Measurements from ENCODE around the gene SPEG. TPM values are rescaled to one million over a fixed set of nuclear protein-coding genes. Genes with fewer than 3 reads are reported as not detected.
A peak's percentile ranks its signal among the peaks of the same experiment; 100 is the strongest.
"Not testable (repeated sequence)": the region's sequence is repeated elsewhere in the genome, so short reads cannot be mapped to it uniquely, and the experiment has no call there.

Gene SPEG
- total RNA-seq, 2 donors from 2014 or later = 82.2 to 90.8 TPM

DNA sequence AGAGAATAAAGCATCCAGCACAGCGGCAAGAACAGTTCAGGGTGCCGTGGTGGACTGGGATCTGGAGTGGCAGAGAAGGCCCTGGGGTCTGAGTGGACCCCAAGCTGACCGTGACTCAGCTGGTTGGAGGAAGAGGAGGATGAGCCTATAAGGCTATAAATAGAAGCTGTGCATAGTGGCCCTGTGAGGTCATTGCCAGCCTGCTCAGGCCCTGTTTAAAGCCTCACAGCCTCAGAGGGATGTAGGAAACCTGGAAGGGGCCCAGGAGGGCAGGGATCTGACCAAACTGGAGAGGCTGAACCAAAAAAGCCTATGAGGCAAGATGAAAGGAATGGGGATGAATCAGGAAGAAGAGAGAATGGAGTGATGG, 27.8 kb upstream of the SPEG start:
- Histone ChIP-seq H3K4me1 (peaks cover 0 to 49% of the 10 kb centered on the region in 2 donors), H3K27me3 (no peaks in the 10 kb centered on the region), H3K4me3 (no peak overlapping the region), H3K36me3 (no peaks in the 10 kb centered on the region), H3K27ac (peak overlapping the region; percentile 86 to 92), H3K9me3 (no peaks in the 10 kb centered on the region)
- no peak for TF ChIP-seq CTCF (IDR thresholded peaks at IDR 0.05)
- no peak for DNase-seq (ENCODE audit: low spot score)

GRCh38 chr2:219407343-219407742, 27.3 kb upstream of the SPEG start:
- not testable (repeated sequence) for H3K4me3 ChIP-seq; H3K27me3 ChIP-seq; H3K9me3 ChIP-seq; H3K36me3 ChIP-seq; DNase-seq (ENCODE audit: low spot score)
- Histone ChIP-seq H3K27ac (peak overlapping the region; percentile 86 to 92), H3K4me1 (peaks cover 0 to 49% of the 10 kb centered on the region in 2 donors)

DNA sequence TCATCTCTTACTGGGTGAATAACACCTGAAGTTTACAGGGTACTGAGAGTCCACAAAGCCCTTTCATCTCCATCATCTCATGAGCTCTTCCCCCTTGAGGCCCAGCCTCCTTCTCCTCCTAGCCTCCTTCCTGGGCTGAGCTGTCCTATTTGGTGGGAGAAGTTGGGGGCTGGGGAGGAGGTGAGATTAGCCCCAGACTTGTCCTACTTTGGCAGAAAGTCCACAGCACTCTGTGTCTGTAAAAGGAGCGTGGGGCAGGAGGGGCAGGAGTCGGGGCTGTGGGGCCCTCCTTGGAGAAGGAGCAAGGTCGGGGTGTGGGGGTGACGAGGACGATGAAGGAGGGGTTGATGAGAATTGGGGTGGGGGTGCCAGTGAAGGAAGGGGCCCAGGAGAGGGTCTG, 26.4 kb upstream of the SPEG start:
- TF ChIP-seq CTCF (IDR thresholded peaks at IDR 0.05) = no peak
- Histone ChIP-seq H3K4me1 (peaks cover 0 to 47% of the 10 kb centered on the region in 2 donors), H3K9me3 (no peaks in the 10 kb centered on the region), H3K4me3 (no peak overlapping the region), H3K27ac (peak overlapping the region; percentile 86 to 92), H3K27me3 (no peaks in the 10 kb centered on the region), H3K36me3 (no peaks in the 10 kb centered on the region)
- no peak for DNase-seq (ENCODE audit: low spot score)

DNA sequence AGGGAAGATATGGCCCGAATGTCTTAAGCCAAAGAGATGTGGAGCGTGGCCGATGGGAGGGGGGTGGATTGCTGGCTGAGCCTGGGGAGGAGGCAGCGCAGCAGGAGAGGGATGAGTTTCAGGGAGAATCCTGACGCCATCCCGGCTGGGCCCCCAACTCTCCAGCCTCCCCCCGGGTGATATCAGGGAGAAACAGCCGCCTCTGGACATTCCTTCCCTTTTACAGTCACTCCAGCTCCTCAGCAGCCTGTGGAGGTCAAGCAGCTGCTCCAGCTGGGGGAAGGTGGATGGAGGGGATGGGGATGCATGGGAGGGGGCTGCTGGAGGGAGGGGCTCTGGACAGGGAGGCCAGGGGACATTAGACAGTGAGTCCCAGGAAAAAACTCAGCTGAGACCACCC, 26.0 kb upstream of the SPEG start:
- H3K4me1 ChIP-seq = peaks cover 0 to 43% of the 10 kb centered on the region in 2 donors
- no peaks in the 10 kb centered on the region for H3K9me3 ChIP-seq
- no peaks in the 10 kb centered on the region for H3K36me3 ChIP-seq
- no peak for DNase-seq (ENCODE audit: low spot score)
- no peak for TF ChIP-seq CTCF (IDR thresholded peaks at IDR 0.05)
- no peaks in the 10 kb centered on the region for H3K27me3 ChIP-seq
- peak overlapping the region; percentile 86 to 92 for H3K27ac ChIP-seq
- H3K4me3 ChIP-seq = no peak overlapping the region

- DNase-seq (ENCODE audit: low spot score) = no peak
- Histone ChIP-seq H3K27ac (peak overlapping the region; percentile 86 to 92), H3K4me1 (peaks cover 0 to 33% of the 10 kb centered on the region in 2 donors), H3K27me3 (no peaks in the 10 kb centered on the region), H3K4me3 (no peak overlapping the region), H3K36me3 (no peaks in the 10 kb centered on the region), H3K9me3 (no peaks in the 10 kb centered on the region)
- no peak for TF ChIP-seq CTCF (IDR thresholded peaks at IDR 0.05)
Measured at GRCh38 chr2:219409619-219410018, 25.0 kb upstream of the SPEG start.

GRCh38 chr2:219410390-219410789, 24.3 kb upstream of the SPEG start:
- H3K4me1 ChIP-seq = peaks cover 0 to 30% of the 10 kb centered on the region in 2 donors
- no peaks in the 10 kb centered on the region for H3K27me3 ChIP-seq
- peak overlapping the region; percentile 16 to 92 for H3K27ac ChIP-seq
- no peak for TF ChIP-seq CTCF (IDR thresholded peaks at IDR 0.05)
- no peaks in the 10 kb centered on the region for H3K36me3 ChIP-seq
- no peak overlapping the region for H3K4me3 ChIP-seq
- H3K9me3 ChIP-seq = no peaks in the 10 kb centered on the region
- no peak for DNase-seq (ENCODE audit: low spot score)

Data from right atrium auricular region (tissue), 2 donors.